ENCODE results near the gene PDIA2. TPM values are rescaled to one million over a fixed set of nuclear protein-coding genes. Genes with fewer than 3 reads are reported as not detected.

Gene PDIA2
- polyA plus RNA-seq, 1 of the 3 experiments (the other 2 are of a cell fraction), result 1.7 TPM

GRCh38 chr16:290681-291405 is 7.9 kb downstream of the PDIA2 start:
- DNase-seq, result no peak
- H4K20me1 ChIP-seq (ENCODE audit: insufficient read depth), result no peaks in the 10 kb centered on the region
- TF ChIP-seq RFX5 (IDR thresholded peaks at IDR 0.05; ENCODE audit: low read length), result no peak
- no peak for TF ChIP-seq TAF1 (IDR thresholded peaks at IDR 0.05; ENCODE audit: borderline replicate concordance, low read depth, low read length)
- TF ChIP-seq POLR2AphosphoS5 (IDR thresholded peaks at IDR 0.05; ENCODE audit: low read depth, low read length), result no peak
- TF ChIP-seq MXI1 (IDR thresholded peaks at IDR 0.05; ENCODE audit: low read depth, low read length), result no peak
- no peak for TF ChIP-seq FOXJ3 (CRISPR knock-in tag; IDR thresholded peaks at IDR 0.05)
- no peak for TF ChIP-seq MAX (IDR thresholded peaks at IDR 0.05; ENCODE audit: low read depth)
- no peak for TF ChIP-seq IRF3 (IDR thresholded peaks at IDR 0.05; ENCODE audit: low read depth, low read length)
- no peak for TF ChIP-seq EP300 (IDR thresholded peaks at IDR 0.05; ENCODE audit: borderline replicate concordance in 1 of 2, low read depth in 1 of 2, low read length in 1 of 2)
- no peak for TF ChIP-seq EZH2phosphoT487 (IDR thresholded peaks at IDR 0.05; ENCODE audit: borderline replicate concordance, low read depth)
- TF ChIP-seq, protein P1, sequence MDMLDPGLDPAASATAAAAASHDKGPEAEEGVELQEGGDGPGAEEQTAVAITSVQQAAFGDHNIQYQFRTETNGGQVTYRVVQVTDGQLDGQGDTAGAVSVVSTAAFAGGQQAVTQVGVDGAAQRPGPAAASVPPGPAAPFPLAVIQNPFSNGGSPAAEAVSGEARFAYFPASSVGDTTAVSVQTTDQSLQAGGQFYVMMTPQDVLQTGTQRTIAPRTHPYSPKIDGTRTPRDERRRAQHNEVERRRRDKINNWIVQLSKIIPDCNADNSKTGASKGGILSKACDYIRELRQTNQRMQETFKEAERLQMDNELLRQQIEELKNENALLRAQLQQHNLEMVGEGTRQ (IDR thresholded peaks at IDR 0.05; ENCODE audit: borderline replicate concordance, low read depth, low read length), result no peak
- TF ChIP-seq, protein P2, sequence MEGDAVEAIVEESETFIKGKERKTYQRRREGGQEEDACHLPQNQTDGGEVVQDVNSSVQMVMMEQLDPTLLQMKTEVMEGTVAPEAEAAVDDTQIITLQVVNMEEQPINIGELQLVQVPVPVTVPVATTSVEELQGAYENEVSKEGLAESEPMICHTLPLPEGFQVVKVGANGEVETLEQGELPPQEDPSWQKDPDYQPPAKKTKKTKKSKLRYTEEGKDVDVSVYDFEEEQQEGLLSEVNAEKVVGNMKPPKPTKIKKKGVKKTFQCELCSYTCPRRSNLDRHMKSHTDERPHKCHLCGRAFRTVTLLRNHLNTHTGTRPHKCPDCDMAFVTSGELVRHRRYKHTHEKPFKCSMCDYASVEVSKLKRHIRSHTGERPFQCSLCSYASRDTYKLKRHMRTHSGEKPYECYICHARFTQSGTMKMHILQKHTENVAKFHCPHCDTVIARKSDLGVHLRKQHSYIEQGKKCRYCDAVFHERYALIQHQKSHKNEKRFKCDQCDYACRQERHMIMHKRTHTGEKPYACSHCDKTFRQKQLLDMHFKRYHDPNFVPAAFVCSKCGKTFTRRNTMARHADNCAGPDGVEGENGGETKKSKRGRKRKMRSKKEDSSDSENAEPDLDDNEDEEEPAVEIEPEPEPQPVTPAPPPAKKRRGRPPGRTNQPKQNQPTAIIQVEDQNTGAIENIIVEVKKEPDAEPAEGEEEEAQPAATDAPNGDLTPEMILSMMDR (IDR thresholded peaks at IDR 0.05), result no peak
- no peak for TF ChIP-seq RXRA (IDR thresholded peaks at IDR 0.05; ENCODE audit: borderline replicate concordance, low read depth)
- no peak for TF ChIP-seq TCF12 (IDR thresholded peaks at IDR 0.05)
- no peak overlapping the region for H3K4me2 ChIP-seq
- peaks cover 0 to 47% of the 10 kb centered on the region in 2 experiments for H3K36me3 ChIP-seq (replicated peaks in 1 of 2; ENCODE audit: control insufficient read depth in 1 of 2, insufficient read depth in 2 of 2, low read length in 1 of 2)
- H3K4me1 ChIP-seq (ENCODE audit: control insufficient read depth in 1 of 2, insufficient read depth in 2 of 2, low read depth in 1 of 2, low read length in 1 of 2), result no peaks in the 10 kb centered on the region
- H3K27ac ChIP-seq (ENCODE audit: low read depth in 2 of 2, low read length in 1 of 2), result no peak overlapping the region
- no peaks in the 10 kb centered on the region for H3K79me2 ChIP-seq (ENCODE audit: insufficient read depth)
- no peaks in the 10 kb centered on the region for H3K9me2 ChIP-seq
- CTCF ChIA-PET, result no interaction called here
- 97% methylated on average over 8 of the region's 50 CpGs for WGBS (ENCODE audit: low lambda C conversion rate)
- no peaks in the 10 kb centered on the region for H3K9me3 ChIP-seq
- POLR2A ChIA-PET, result no interaction called here
- H3K27me3 ChIP-seq (ENCODE audit: insufficient read depth), result no peaks in the 10 kb centered on the region
- no peak overlapping the region for H3K9ac ChIP-seq
- no peaks in the 10 kb centered on the region for H3F3A ChIP-seq (replicated peaks; ENCODE audit: insufficient read depth)
- H2AFZ ChIP-seq (ENCODE audit: low read depth), result no peak overlapping the region
- no peak overlapping the region for H3K4me3 ChIP-seq (ENCODE audit: low read depth in 2 of 2, low read length in 1 of 2)
